ENCODE measurements around the gene SYT14. TPM values are rescaled to one million over a fixed set of nuclear protein-coding genes. Genes with fewer than 3 reads are reported as not detected.

The SYT14 gene
- total RNA-seq, 1 experiment from 2014 or later = 14.7 TPM

GRCh38 chr1:210207597-210208450 lies 269.8 kb downstream of the SYT14 start:
- no peak for DNase-seq (ENCODE audit: low read depth, low spot score)
- in situ Hi-C loops (cut with HindIII; ENCODE audit: low pct_unique_long_range_greater_than_20kb, low sequenced_read_pairs) = no loop called here

GRCh38 chr1:210213335-210213734 lies 275.3 kb downstream of the SYT14 start:
- in situ Hi-C loops (cut with HindIII; ENCODE audit: low pct_unique_long_range_greater_than_20kb, low sequenced_read_pairs) = no loop called here
- DNase-seq (ENCODE audit: low read depth, low spot score) = peak; percentile 89

GRCh38 chr1:210214573-210215409 lies 276.8 kb downstream of the SYT14 start:
- no peak for DNase-seq (ENCODE audit: low read depth, low spot score)
- in situ Hi-C loops (cut with HindIII; ENCODE audit: low pct_unique_long_range_greater_than_20kb, low sequenced_read_pairs) = no loop called here

GRCh38 chr1:210217482-210217881 lies 279.5 kb downstream of the SYT14 start:
- no peak for DNase-seq (ENCODE audit: low read depth, low spot score)
- in situ Hi-C loops (cut with HindIII; ENCODE audit: low pct_unique_long_range_greater_than_20kb, low sequenced_read_pairs) = no loop called here

- no peak for DNase-seq (ENCODE audit: low read depth, low spot score)
These were observed 280.0 kb downstream of the SYT14 start for GRCh38 chr1:210218047-210218446.

More at GRCh38 chr1:210218047-210218446, 280.0 kb downstream of the SYT14 start:
- in situ Hi-C loops (cut with HindIII; ENCODE audit: low pct_unique_long_range_greater_than_20kb, low sequenced_read_pairs) = no loop called here

Other genes starting within 250 kb of the SYT14 start
- gene HSD11B1, start 233.4 kb upstream of the SYT14 start, total RNA-seq (2014; rRNA removed; shearing (Covaris generic)) = not detected in 2 replicates
- gene TRAF3IP3, start 182.2 kb upstream of the SYT14 start, total RNA-seq (2014; rRNA removed; shearing (Covaris generic)) = 0.61 TPM in 1 of 2 replicates, not detected in the other
- 3.4 and 4.8 TPM in 2 replicates for gene C1orf74, start 153.7 kb upstream of the SYT14 start, total RNA-seq (2014; rRNA removed; shearing (Covaris generic))
- not detected in 2 replicates for gene IRF6, start 132.1 kb upstream of the SYT14 start, total RNA-seq (2014; rRNA removed; shearing (Covaris generic))
- gene UTP25, start 110.2 kb upstream of the SYT14 start, total RNA-seq (2014; rRNA removed; shearing (Covaris generic)) = 17.0 and 18.0 TPM in 2 replicates